DND-41 (cell line): ENCODE measurements around the gene SDCCAG8.

ENCODE experiments used
- CTCF ChIP-seq: IDR thresholded peaks from 2 replicates; pipeline ENCODE4 v1.5.1; 2012; ENCODE audit warnings: borderline replicate concordance, low read length, moderate library complexity, mild to moderate bottlenecking; ENCODE audit not compliant: poor library complexity, severe bottlenecking; ENCODE audit errors: extremely low read depth
- EZH2 ChIP-seq: IDR thresholded peaks from 3 replicates; pipeline ENCODE4 v1.6.1; 2012; ENCODE audit warnings: borderline replicate concordance, low read depth, mild to moderate bottlenecking, moderate library complexity, low read length, inconsistent platforms; ENCODE audit not compliant: severe bottlenecking

GRCh38 chr1:243292117-243292516 is 36.3 kb downstream of the SDCCAG8 start:
- TF ChIP-seq CTCF (no peak), EZH2 (no peak)
